Fibroblast of the conjunctiva (primary cell): ENCODE data around the gene GPR61.

Experiments
- DNase-seq: peaks from one replicate; pipeline ENCODE4 v3.0.0-alpha.2; 2010; ENCODE audit warnings: low read depth

Gene GPR61

GRCh38 chr1:109570414-109570813 lies 30.7 kb downstream of the GPR61 start:
- no peak for DNase-seq

DNA sequence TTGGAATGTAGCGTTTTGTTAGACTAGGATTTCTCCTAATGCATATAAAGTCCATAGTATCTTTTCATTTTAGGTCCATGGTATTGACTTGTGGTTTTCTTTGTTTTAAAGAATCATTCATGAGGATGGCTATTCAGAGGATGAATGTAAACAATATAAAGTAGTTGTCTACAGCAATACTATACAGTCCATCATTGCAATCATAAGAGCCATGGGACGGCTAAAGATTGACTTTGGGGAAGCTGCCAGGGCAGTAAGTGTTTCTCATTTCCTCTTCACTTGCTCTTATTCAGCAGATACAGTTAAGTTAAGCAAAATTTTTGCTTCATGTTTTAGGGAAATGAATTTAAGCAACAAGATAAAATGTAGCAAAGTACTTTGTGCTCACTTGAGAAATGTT lies 34.1 kb downstream of the GPR61 start:
- no peak for DNase-seq

DNA sequence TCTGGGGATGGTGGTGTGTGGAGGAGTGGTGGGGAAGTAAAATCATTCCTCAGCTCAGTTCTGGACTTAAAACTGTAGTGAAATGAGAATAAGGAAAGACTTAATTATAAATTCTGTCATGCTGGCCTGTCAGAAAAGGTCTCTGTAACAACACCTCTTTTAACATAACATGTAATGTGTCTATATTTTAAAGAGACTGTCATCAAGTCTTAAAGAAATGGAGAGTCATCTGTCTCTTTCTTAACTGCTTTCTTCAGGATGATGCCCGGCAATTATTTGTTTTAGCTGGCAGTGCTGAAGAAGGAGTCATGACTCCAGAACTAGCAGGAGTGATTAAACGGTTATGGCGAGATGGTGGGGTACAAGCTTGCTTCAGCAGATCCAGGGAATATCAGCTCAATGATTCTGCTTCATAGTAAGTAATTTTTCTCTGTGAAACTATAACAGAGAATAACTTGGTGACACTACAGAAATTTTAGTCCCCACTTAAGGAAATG lies 39.3 kb downstream of the GPR61 start:
- DNase-seq: no peak

DNA sequence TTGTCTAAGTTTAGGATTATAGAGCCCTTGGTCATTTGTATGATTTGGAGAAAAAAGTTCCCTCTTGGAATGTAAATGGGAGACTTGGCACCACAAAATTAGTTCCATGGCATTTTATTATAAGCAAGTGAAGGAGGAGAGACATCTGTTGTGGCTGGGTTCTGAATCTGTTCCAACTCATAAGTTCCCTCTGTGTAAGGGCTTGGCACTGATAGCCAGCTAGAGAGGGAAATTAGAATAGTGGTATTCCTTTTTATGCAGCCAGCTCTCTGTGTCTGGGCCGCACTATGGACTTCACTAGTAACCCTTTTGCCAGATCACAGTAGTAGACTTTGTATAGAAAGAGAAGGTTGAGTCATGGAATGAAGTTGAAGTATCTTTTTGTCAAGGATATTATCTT lies 39.8 kb downstream of the GPR61 start:
- no peak for DNase-seq

- DNase-seq: no peak
These were observed 42.3 kb downstream of the GPR61 start for GRCh38 chr1:109582021-109582420.

GRCh38 chr1:109584766-109585165 lies 45.1 kb downstream of the GPR61 start:
- no peak for DNase-seq

- DNase-seq: no peak
These were observed 46.4 kb downstream of the GPR61 start for GRCh38 chr1:109586055-109586454.

- DNase-seq: no peak
These were observed 49.5 kb downstream of the GPR61 start for GRCh38 chr1:109589177-109589576.

DNA sequence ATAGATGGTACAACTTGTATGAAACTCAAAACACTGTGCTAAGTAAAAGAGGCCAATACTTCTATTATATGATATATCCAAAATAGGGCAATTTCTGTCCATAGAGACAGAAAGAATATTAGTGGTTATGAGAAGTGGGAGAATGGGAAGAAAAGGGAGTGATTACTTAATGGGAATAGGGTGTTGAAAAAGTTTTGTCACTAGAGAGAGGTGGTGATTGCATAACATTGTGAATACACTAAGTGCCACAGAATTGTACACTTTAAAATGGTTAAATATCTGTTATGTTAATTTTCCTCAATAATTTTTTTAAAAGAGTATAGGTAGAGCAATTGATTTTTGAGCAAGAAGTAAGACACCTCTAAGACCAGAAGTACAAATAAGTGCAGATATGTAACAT lies 50.0 kb downstream of the GPR61 start:
- no peak for DNase-seq

GRCh38 chr1:109592916-109593315 lies 53.2 kb downstream of the GPR61 start:
- DNase-seq: no peak

DNA sequence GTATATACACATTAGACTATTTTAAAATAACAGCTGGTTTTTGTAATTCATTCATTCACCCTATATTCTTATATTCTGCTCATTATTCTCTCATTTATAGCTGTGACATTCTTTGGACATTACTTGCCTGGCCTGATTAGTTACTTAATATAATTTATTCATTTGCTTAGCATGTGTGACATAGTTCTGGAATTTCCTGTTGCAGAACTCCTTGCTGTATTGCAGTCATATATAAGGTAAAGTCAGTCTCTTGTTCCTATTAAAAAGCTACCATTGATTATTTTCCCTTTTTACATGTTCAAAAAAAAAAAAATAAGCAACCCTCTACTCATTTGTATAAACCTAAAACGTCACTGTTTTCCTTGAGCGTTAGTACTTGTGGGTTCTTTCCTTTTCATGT lies 55.9 kb downstream of the GPR61 start:
- no peak for DNase-seq
